Lower lobe of right lung (tissue), 2 donors: ENCODE results near the gene UPK1A. TPM values are rescaled to one million over a fixed set of nuclear protein-coding genes. Genes with fewer than 3 reads are reported as not detected.
"Not testable (repeated sequence)": the region's sequence is repeated elsewhere in the genome, so short reads cannot be mapped to it uniquely, and the experiment has no call there.

ENCODE experiments used
- ATAC-seq, 2 donors: fragments of 200-7000 bp; cut with Tn5 transposase; one replicate each; pipeline ENCODE4 v1.9.1; 2020 to 2022; ENCODE audit warnings: mild to moderate bottlenecking in 2 of 2, moderate library complexity in 2 of 2
- DNase-seq: peaks from one replicate; pipeline ENCODE4 v3.0.0-alpha.2; 2020
- H3K27ac ChIP-seq: fragments of 200-600 bp; one replicate; pipeline ENCODE4 v1.8.0; 2022
- H3K27me3 ChIP-seq: fragments of 200-600 bp; one replicate; pipeline ENCODE4 v1.8.0; 2022; ENCODE audit warnings: low read depth
- H3K36me3 ChIP-seq: fragments of 200-600 bp; one replicate; pipeline ENCODE4 v1.8.0; 2022; ENCODE audit warnings: mild to moderate bottlenecking
- H3K4me1 ChIP-seq: fragments of 200-600 bp; one replicate; pipeline ENCODE4 v1.8.0; 2022
- H3K4me3 ChIP-seq: fragments of 200-600 bp; one replicate; pipeline ENCODE4 v1.8.0; 2022; ENCODE audit warnings: mild to moderate bottlenecking
- H3K9me3 ChIP-seq: fragments of 200-600 bp; one replicate; pipeline ENCODE4 v1.8.0; 2022
- CTCF ChIP-seq: fragments of 200-600 bp; IDR thresholded peaks from one replicate; pipeline ENCODE4 v1.8.0; 2022; ENCODE audit warnings: antibody characterized with exemption, mild to moderate bottlenecking
- intact Hi-C: fragments of 100-400 bp; cut with DNase I; formaldehyde crosslinking; loops from one replicate; pipeline ENCODE4 v1.11.0; 2022
- total RNA-seq: library from RNA; stranded (reverse); fragmentation: NEBNext Ultra II Directional; extraction: Animal tissue kit (Norgen Biotek cat#: 25700); gene quantifications from one replicate; pipeline ENCODE4 v1.2.1, GENCODE V29; 2021
- donor health status: DM: no; HTN: yes; CAD: no; lungs with severe emphysema.

The UPK1A gene
- total RNA-seq, 1 donor from 2014 or later: not detected

DNA sequence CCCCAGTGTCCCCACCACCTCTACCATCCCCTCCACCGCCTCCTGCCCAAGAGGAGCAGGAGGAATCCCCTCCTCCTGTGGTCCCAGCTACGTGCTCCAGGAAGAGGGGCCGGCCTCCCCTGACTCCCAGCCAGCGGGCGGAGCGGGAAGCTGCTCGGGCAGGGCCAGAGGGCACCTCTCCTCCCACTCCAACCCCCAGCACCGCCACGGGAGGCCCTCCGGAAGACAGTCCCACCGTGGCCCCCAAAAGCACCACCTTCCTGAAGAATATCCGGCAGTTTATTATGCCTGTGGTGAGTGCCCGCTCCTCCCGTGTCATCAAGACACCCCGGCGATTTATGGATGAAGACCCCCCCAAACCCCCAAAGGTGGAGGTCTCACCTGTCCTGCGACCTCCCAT is 54.3 kb downstream of the UPK1A start:
- no peak for ATAC-seq
- H3K4me1 ChIP-seq: peaks cover 22% of the 10 kb centered on the region
- H3K36me3 ChIP-seq: peaks cover 54% of the 10 kb centered on the region
- no peak for TF ChIP-seq CTCF
- no peak for DNase-seq
- intact Hi-C loops: no loop called here
- no peak overlapping the region for H3K27ac ChIP-seq
- H3K27me3 ChIP-seq: no peaks in the 10 kb centered on the region
- no peaks in the 10 kb centered on the region for H3K9me3 ChIP-seq
- H3K4me3 ChIP-seq: no peak overlapping the region

DNA sequence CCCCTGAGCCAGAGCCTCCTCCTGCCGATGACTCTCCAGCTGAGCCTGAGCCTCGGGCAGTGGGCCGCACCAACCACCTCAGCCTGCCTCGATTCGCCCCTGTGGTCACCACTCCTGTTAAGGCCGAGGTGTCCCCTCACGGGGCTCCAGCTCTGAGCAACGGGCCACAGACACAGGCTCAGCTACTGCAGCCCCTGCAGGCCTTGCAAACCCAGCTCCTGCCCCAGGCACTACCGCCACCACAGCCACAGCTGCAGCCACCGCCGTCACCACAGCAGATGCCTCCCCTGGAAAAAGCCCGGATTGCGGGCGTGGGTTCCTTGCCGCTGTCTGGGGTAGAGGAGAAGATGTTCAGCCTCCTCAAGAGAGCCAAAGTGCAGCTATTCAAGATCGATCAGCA is 55.1 kb downstream of the UPK1A start:
- H3K36me3 ChIP-seq: peaks cover 62% of the 10 kb centered on the region
- H3K4me1 ChIP-seq: peaks cover 15% of the 10 kb centered on the region
- DNase-seq: no peak
- ATAC-seq: no peak
- H3K27ac ChIP-seq: no peak overlapping the region
- intact Hi-C loops: no loop called here
- no peak for TF ChIP-seq CTCF
- no peaks in the 10 kb centered on the region for H3K27me3 ChIP-seq
- H3K4me3 ChIP-seq: no peak overlapping the region
- H3K9me3 ChIP-seq: no peaks in the 10 kb centered on the region

GRCh38 chr19:35722461-35722860 is 56.1 kb downstream of the UPK1A start:
- Histone ChIP-seq H3K4me3 (no peak overlapping the region), H3K27ac (no peak overlapping the region), H3K27me3 (no peaks in the 10 kb centered on the region), H3K9me3 (no peaks in the 10 kb centered on the region), H3K4me1 (peaks cover 15% of the 10 kb centered on the region), H3K36me3 (peaks cover 72% of the 10 kb centered on the region)
- TF ChIP-seq CTCF: no peak
- intact Hi-C loops: no loop called here
- ATAC-seq (no peak), DNase-seq (no peak)

DNA sequence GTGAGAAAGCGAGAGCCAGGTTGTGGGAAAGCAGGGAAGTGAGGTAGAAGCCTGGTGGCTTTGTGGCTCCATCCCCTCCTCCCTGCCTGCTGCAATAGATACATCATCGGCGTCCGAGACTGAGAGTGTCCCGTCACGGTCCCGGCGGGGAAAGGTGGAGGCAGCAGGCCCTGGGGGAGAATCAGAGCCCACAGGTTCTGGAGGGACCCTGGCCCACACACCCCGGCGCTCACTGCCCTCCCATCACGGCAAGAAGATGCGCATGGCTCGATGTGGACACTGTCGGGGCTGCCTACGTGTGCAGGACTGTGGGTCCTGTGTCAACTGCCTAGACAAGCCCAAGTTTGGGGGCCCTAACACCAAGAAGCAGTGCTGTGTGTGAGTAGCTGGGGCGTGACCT is 56.6 kb downstream of the UPK1A start:
- Histone ChIP-seq H3K9me3 (no peaks in the 10 kb centered on the region), H3K27me3 (no peaks in the 10 kb centered on the region), H3K4me3 (no peak overlapping the region), H3K27ac (no peak overlapping the region), H3K4me1 (peaks cover 15% of the 10 kb centered on the region), H3K36me3 (peaks cover 77% of the 10 kb centered on the region)
- no peak for ATAC-seq
- no peak for DNase-seq
- TF ChIP-seq CTCF: no peak
- intact Hi-C loops: no loop called here

- H3K4me3 ChIP-seq: no peak overlapping the region
- DNase-seq: no peak
- intact Hi-C loops: no loop called here
- no peak for ATAC-seq
- H3K9me3 ChIP-seq: no peaks in the 10 kb centered on the region
- TF ChIP-seq CTCF: no peak
- peaks cover 13% of the 10 kb centered on the region for H3K4me1 ChIP-seq
- H3K36me3 ChIP-seq: peaks cover 85% of the 10 kb centered on the region
- no peak overlapping the region for H3K27ac ChIP-seq
- no peaks in the 10 kb centered on the region for H3K27me3 ChIP-seq
Observed at GRCh38 chr19:35723671-35724070, 57.4 kb downstream of the UPK1A start.

DNA sequence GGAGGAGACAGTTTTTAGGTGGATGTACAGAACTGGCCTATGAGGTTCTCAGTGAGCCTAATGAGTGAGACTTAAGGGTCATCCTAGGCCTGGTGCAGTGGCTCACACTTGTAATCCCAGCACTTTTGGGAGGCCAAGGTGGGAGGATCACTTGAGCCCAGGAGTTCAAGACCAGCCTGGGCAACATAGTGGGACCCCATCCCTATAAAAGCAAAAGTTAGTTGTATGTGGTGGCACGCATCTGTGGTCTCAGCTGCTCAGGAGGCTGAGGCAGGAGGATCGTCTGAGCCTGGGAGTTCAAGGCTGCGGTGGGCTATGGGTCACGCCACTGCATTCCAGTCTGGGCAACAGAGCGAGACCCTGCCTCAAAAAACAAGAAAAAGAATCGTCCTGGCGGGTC is 57.8 kb downstream of the UPK1A start:
- DNase-seq, H3K4me1 ChIP-seq, H3K27me3 ChIP-seq, H3K27ac ChIP-seq, H3K9me3 ChIP-seq, intact Hi-C loops, ATAC-seq, H3K4me3 ChIP-seq: not testable (repeated sequence)
- H3K36me3 ChIP-seq: peaks cover 89% of the 10 kb centered on the region
